Epithelial cell of proximal tubule (primary cell): ENCODE data around the gene CRYBA4. TPM values are rescaled to one million over a fixed set of nuclear protein-coding genes. Genes with fewer than 3 reads are reported as not detected.

Experiments
- DNase-seq: peaks from one replicate; pipeline ENCODE4 v3.0.0-alpha.2; 2011; ENCODE audit warnings: low read depth
- H3K4me3 ChIP-seq: 2 replicates; pipeline ENCODE4 v1.5.1; 2011; ENCODE audit warnings: low read depth, mild to moderate bottlenecking, low read length
- total RNA-seq: library from RNA; depleted of rRNA; stranded (reverse); fragments of >200 nt; gene quantifications from 2 replicates; pipeline ENCODE4 v1.2.3, GENCODE V29; 2015
- TF ChIP-seq, protein P1 (sequence below): conservative IDR thresholded peaks from 2 replicates; pipeline ENCODE4 v1.5.1; 2012; ENCODE audit warnings: low read depth, mild to moderate bottlenecking, low read length

The CRYBA4 gene
- total RNA-seq, 1 donor from 2014 or later: not detected

DNA sequence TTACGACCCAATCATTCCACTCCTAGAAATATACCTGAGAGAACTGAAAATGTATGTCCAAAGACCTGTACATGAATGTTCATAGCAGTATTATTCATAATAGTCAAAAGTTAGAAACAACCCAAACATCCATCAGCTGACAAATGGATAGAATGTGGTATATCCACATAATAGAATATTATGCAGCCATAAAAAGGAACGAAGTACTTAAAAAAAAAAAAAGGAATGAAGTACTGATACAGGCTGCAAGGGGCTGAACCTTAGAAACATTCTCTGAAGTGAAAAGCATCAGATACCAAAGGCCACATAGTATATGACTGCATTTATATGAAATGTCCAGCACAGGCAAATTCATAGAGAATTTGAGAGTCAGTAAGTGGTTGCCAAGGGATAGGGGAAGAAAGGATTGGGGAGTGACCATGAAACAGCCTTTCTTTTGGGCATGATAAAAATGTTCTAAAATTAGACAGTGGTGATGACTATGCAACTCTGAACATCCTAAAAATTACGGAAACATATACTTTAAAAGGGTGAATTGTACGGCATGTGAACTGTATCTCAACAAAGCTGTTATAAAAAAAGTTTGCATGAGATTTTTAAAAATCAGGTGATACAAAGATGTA is 33.7 kb upstream of the CRYBA4 start:
- no peak for DNase-seq
- TF ChIP-seq, protein P1, sequence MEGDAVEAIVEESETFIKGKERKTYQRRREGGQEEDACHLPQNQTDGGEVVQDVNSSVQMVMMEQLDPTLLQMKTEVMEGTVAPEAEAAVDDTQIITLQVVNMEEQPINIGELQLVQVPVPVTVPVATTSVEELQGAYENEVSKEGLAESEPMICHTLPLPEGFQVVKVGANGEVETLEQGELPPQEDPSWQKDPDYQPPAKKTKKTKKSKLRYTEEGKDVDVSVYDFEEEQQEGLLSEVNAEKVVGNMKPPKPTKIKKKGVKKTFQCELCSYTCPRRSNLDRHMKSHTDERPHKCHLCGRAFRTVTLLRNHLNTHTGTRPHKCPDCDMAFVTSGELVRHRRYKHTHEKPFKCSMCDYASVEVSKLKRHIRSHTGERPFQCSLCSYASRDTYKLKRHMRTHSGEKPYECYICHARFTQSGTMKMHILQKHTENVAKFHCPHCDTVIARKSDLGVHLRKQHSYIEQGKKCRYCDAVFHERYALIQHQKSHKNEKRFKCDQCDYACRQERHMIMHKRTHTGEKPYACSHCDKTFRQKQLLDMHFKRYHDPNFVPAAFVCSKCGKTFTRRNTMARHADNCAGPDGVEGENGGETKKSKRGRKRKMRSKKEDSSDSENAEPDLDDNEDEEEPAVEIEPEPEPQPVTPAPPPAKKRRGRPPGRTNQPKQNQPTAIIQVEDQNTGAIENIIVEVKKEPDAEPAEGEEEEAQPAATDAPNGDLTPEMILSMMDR: no peak

GRCh38 chr22:26588729-26589366 is 32.9 kb upstream of the CRYBA4 start:
- DNase-seq: no peak
- H3K4me3 ChIP-seq: peak overlapping the region; percentile 94
- TF ChIP-seq, protein P1: no peak

More for the DNA sequence above, 33.7 kb upstream of the CRYBA4 start:
- H3K4me3 ChIP-seq: no peak overlapping the region

GRCh38 chr22:26589367-26589844 is 32.4 kb upstream of the CRYBA4 start:
- no peak for DNase-seq
- TF ChIP-seq, protein P1: no peak
- peak overlapping the region; percentile 94 for H3K4me3 ChIP-seq

GRCh38 chr22:26589845-26590736 is 31.7 kb upstream of the CRYBA4 start, which contains the start of gene TPST2:
TSS of gene TPST2 (minus strand) at chr22:26590132. CDS start at chr22:26541630, 48,502 bp downstream.
- H3K4me3 ChIP-seq: peak within 1 kb of the TSS; percentile 94
- no peak for DNase-seq
- TF ChIP-seq, protein P1: no peak

DNA sequence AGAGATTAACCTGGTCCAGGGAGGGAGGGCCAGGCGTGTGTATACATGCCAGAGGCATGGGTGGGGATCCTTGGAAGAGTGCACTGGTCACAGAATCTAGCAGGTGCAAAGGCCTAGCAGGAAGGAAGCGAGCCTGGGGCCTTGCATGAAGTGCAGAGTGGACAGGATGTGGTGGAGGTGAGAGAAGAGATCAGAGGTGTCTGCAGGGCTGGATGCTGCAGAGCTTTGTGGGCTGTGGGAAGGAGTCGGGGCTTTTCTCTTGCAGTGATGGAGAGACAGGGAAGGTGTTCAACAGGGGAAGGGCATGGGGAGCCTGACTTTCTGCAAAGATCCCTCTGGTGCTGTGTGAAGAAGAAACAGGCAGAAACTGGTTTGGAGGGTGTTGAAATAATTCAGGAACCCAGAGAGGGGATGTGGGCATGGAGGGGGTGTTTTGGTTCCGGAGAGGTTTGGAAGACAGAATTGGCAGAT is 29.3 kb upstream of the CRYBA4 start:
- TF ChIP-seq, protein P1: no peak
- DNase-seq: no peak
- no peak overlapping the region for H3K4me3 ChIP-seq

- no peak overlapping the region for H3K4me3 ChIP-seq
- DNase-seq: no peak
- TF ChIP-seq, protein P1: no peak
Observed at GRCh38 chr22:26593763-26594162, 28.0 kb upstream of the CRYBA4 start.
